ENCODE data around the gene ZNF736. TPM values are rescaled to one million over a fixed set of nuclear protein-coding genes. Genes with fewer than 3 reads are reported as not detected.

Gene ZNF736
- total RNA-seq, 1 donor from 2014 or later = 20.4 TPM

Other genes starting within 250 kb of the ZNF736 start
- not detected for gene ZNF735, start 106.8 kb upstream of the ZNF736 start, total RNA-seq
- not detected for gene ZNF679, start 85.5 kb upstream of the ZNF736 start, total RNA-seq
- gene ZNF680, start 249.1 kb downstream of the ZNF736 start, total RNA-seq = 17.7 TPM